ENCODE results near the gene CD40LG.
A peak's percentile ranks its signal among the peaks of the same experiment; 100 is the strongest.

- TF ChIP-seq CTCF (IDR thresholded peaks at IDR 0.05) (peak in 2 of 5 experiments; percentile 17 to 26), POLR2A (IDR thresholded peaks at IDR 0.05) (no peak), EP300 (IDR thresholded peaks at IDR 0.05) (no peak)
These were observed 60.4 kb downstream of the CD40LG start for GRCh38 chrX:136708348-136708747.

Measured in tibial nerve (tissue), 4 donors.